Measurements from ENCODE around the gene ZDHHC14. TPM values are rescaled to one million over a fixed set of nuclear protein-coding genes. Genes with fewer than 3 reads are reported as not detected.

The ZDHHC14 gene
- total and polyA plus RNA-seq, 7 donors, result 2.5 to 14.6 (median 4.3) TPM

- intact Hi-C loops (cut with DNase I), result no loop called here
- Histone ChIP-seq H3K36me3 (ENCODE audit: insufficient read depth in 1 of 2, low read depth in 1 of 2) (no peaks in the 10 kb centered on the region), H3K4me3 (no peak overlapping the region), H3K27me3 (ENCODE audit: insufficient read depth in 3 of 3, low read length in 2 of 3) (no peaks in the 10 kb centered on the region), H3K9me3 (no peaks in the 10 kb centered on the region), H3K27ac (no peak overlapping the region), H3K4me1 (peaks cover 19% of the 10 kb centered on the region)
- 79 to 85% (median 80%) methylated on average over 9 of the region's 9 CpGs for WGBS, 3 donors
- TF ChIP-seq, protein P1, sequence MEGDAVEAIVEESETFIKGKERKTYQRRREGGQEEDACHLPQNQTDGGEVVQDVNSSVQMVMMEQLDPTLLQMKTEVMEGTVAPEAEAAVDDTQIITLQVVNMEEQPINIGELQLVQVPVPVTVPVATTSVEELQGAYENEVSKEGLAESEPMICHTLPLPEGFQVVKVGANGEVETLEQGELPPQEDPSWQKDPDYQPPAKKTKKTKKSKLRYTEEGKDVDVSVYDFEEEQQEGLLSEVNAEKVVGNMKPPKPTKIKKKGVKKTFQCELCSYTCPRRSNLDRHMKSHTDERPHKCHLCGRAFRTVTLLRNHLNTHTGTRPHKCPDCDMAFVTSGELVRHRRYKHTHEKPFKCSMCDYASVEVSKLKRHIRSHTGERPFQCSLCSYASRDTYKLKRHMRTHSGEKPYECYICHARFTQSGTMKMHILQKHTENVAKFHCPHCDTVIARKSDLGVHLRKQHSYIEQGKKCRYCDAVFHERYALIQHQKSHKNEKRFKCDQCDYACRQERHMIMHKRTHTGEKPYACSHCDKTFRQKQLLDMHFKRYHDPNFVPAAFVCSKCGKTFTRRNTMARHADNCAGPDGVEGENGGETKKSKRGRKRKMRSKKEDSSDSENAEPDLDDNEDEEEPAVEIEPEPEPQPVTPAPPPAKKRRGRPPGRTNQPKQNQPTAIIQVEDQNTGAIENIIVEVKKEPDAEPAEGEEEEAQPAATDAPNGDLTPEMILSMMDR (IDR thresholded peaks at IDR 0.05), result no peak
- no peak for ATAC-seq
- DNase-seq, result no peak
These were observed 132.1 kb downstream of the ZDHHC14 start for GRCh38 chr6:157513004-157513603.

DNA sequence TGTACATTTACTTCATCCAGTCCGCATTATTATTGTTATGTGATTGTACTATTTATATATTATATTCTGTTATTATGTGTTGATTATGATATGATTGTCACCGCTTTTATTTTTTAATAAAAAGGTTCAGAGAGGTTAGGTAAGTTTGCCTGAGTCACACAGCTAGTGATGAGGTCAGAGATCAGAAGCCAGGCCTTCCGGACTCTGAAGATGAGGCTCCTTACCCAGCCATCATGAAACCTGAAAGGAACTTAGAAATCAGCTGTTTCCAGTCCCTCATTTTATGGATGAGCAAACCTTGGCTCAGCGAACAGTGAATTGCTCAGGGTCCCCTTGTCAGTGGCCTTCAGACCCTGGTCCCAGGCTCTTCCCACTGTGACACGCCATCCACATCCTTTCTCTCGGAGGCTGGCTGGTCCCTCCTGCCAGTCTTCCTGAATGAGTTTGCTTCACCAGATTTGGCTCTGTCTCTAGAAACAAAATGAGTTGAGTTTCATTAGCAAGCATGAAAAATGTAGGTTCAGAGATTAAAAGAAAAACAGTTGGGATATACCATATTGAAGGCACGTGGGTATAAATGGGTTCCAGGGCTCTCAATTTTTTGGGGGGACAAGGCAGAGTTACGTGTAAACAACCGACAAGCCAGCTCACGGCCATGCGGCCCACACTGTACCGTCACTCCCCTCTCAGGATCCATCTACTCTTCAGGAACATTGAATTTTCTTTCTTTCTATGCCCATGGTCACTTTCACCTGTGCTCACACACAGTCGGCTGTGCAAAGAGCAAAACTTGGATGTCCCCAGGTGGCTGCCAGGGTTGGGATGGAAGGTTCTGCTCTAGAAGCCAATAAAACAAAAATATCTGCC lies 132.9 kb downstream of the ZDHHC14 start:
- TF ChIP-seq, protein P1 (IDR thresholded peaks at IDR 0.05), result no peak
- Histone ChIP-seq H3K9me3 (no peaks in the 10 kb centered on the region), H3K27ac (peak overlapping the region; percentile 79), H3K27me3 (ENCODE audit: insufficient read depth in 3 of 3, low read length in 2 of 3) (no peaks in the 10 kb centered on the region), H3K36me3 (ENCODE audit: insufficient read depth in 1 of 2, low read depth in 1 of 2) (no peaks in the 10 kb centered on the region), H3K4me3 (no peak overlapping the region), H3K4me1 (peaks cover 19% of the 10 kb centered on the region)
- DNase-seq (no peak), ATAC-seq (peak in 1 of 4 donors; percentile 13)
- WGBS, 3 donors, result 82 to 93% (median 82%) methylated on average over 13 of the region's 13 CpGs
- intact Hi-C loops (cut with DNase I), result no loop called here

GRCh38 chr6:157514659-157515496 lies 133.9 kb downstream of the ZDHHC14 start:
- intact Hi-C loops (cut with DNase I), result no loop called here
- ATAC-seq (peak; percentile 92 to 97 (median 94)), DNase-seq (peak; percentile 53 to 78)
- Histone ChIP-seq H3K4me1 (peaks cover 24% of the 10 kb centered on the region), H3K27me3 (ENCODE audit: insufficient read depth in 3 of 3, low read length in 2 of 3) (no peaks in the 10 kb centered on the region), H3K27ac (peak overlapping the region; percentile 79), H3K4me3 (no peak overlapping the region), H3K9me3 (no peaks in the 10 kb centered on the region), H3K36me3 (ENCODE audit: insufficient read depth in 1 of 2, low read depth in 1 of 2) (no peaks in the 10 kb centered on the region)
- TF ChIP-seq, protein P1 (IDR thresholded peaks at IDR 0.05), result no peak
- WGBS, 3 donors, result 48 to 79% (median 54%) methylated on average over 19 of the region's 19 CpGs

GRCh38 chr6:157516319-157517026 lies 135.5 kb downstream of the ZDHHC14 start:
- no peak for ATAC-seq
- peak overlapping the region; percentile 79 for H3K27ac ChIP-seq
- no peak for DNase-seq
- no peaks in the 10 kb centered on the region for H3K36me3 ChIP-seq (ENCODE audit: insufficient read depth in 1 of 2, low read depth in 1 of 2)
- no peaks in the 10 kb centered on the region for H3K9me3 ChIP-seq
- WGBS, 3 donors, result 76 to 84% (median 78%) methylated on average over 9 of the region's 9 CpGs
- TF ChIP-seq, protein P1 (IDR thresholded peaks at IDR 0.05), result no peak
- intact Hi-C loops (cut with DNase I), result no loop called here
- H3K27me3 ChIP-seq (ENCODE audit: insufficient read depth in 3 of 3, low read length in 2 of 3), result no peaks in the 10 kb centered on the region
- no peak overlapping the region for H3K4me3 ChIP-seq
- peaks cover 38% of the 10 kb centered on the region for H3K4me1 ChIP-seq
